HG02973 (cell line): Measurements from ENCODE around the gene LONRF2.
"Not testable (repeated sequence)": the region's sequence is repeated elsewhere in the genome, so short reads cannot be mapped to it uniquely, and the experiment has no call there.

Experiments used
- ATAC-seq: cut with Tn5 transposase; IDR thresholded peaks from one replicate; pipeline ENCODE4 v1.9.1; 2021; ENCODE audit warnings: moderate library complexity; ENCODE audit not compliant: unreplicated experiment

The LONRF2 gene

DNA sequence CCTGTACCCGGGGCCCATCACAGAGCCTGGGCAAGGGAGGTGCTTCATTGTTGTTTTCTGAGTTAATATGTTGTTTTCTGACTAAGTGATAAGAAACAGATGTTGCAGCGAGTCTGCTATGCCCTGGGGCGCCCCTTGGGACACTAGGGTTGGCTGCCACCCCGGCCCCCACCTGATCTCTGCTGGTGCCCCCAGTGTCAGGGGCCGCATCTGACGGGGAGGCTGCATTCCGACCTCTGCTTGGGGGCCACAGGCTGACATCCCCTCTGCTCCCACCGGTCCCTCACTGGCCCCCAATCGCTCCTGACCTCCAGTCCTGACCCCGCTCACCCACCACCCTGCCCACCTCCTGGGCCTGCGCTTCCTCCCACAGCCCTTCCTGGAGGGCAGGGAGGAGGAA, 65.9 kb downstream of the LONRF2 start:
- ATAC-seq: no peak

DNA sequence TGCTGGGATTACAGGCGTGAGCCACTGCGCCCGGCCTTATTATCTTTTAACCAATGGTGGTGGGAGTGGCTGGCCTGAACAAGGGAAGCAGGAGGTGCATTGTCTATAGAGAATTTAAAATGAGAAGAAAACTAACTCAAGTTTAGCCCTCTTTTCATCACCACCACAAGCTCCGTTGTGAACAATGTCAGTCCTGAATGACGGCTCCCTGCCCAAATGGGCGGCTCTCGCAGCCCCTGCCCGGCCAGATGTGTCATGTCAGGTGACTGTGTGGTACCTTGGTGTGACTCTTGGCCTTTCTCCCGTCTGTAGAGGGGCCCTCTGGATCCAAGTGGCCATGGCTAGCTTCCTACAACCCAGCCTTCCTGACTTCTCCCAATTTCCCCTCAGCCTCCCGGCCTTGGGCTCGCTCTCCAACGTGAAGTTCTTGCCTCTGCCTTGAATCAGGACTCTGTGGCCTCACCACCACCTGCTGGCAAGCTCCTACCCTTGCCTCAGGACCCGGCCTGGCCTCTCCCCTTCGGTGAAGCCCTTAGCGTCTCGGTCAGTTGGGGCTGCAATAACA, 67.6 kb downstream of the LONRF2 start:
- ATAC-seq: no peak

DNA sequence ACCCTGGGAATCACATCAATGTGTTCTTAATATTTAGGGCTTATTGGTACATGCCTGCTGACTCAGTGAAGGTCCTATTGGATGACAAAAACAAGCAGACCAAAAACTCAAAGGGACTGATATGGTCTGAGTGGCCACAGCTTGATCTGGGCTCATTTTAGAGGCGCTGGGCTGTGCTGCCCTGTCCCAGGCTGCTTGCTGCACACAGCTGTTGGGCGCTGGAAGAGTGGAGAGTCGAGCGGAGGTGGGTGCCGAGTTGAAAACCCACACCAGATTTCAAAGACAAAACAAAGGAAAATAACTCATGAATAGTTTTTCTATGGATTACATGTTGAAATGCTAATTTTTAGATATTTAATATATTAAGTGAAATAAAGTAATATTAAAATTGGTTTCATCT, 68.5 kb downstream of the LONRF2 start:
- ATAC-seq: no peak

DNA sequence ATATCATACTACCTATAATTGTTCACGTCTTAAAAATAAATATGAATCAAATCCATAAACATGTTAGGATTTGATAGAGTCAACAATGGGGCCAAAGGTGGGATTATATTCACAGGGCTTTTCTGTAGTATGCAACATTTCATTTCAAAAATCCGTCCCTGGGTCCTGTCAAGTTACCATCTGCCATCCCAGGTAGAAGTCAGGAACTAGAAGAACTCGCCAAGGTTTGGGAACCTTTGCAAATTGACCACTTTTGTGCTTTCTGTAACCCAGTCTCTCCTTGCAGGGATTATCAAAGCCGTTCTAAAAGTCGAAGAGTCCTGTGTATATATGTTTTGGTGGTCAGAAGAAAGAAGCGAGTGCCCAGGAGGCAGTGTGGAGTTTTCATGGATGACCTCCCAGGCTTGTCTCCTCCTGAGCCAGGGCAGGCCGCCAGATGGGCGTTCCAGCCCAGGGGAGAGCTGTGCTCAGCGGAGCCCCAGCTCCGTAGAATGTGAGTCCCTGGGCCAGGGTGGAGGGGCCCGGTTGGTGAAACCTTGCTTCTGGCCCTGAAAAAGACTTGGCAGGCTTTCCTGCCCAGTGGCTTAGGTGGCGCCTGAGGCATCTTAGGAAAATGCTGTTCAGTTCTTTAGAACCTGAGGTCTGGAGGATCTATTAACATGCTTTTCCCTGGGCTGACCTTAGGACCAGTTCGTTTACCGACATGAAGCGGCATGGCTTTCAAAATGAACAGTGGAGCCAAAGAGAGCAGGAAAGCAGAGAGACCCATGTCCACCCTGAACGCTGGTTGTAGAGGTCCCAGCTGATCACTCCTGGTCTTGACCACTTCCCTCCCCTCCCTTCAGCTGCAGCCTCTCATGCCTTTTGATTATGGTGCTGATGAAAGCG, 69.2 kb downstream of the LONRF2 start:
- ATAC-seq: no peak

DNA sequence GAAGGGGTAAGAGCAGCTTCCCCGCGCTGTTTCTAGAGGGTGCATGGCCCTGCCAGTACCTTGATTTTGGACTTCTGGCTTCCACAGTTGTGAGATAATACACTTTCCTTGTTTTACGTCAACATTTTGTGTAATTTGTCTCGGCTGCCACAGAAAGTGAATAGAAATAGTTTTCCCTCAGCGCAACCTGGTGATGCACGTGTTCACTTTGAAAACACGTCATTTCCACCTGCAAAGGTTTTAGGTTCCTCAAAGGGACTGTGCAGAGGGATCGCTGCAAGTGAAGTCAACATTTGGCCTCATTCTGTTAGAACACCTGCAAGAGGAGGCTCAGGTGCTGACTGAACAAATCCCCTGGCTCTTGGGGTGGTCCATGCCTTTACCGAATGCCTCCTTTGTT, 71.7 kb downstream of the LONRF2 start:
- ATAC-seq: no peak

DNA sequence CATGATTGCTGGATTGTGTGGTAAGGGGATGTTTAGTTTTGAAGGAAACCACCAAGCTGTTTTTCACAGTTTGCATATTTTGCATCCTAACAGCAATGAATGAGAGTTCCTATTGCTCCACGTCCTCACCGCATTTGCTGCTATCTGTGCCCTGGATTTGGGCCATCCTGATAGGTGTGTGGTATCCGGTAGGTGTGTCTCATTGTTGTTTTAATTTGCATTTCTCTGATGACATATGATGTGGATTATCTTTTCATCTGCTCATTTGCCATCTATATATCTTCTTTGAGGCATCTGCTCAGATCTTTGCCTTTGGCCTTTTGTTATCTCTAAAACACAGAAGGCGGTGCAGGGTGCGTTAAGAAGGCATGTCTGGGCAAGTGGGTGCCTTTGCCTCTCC, 73.3 kb downstream of the LONRF2 start:
- ATAC-seq: no peak

DNA sequence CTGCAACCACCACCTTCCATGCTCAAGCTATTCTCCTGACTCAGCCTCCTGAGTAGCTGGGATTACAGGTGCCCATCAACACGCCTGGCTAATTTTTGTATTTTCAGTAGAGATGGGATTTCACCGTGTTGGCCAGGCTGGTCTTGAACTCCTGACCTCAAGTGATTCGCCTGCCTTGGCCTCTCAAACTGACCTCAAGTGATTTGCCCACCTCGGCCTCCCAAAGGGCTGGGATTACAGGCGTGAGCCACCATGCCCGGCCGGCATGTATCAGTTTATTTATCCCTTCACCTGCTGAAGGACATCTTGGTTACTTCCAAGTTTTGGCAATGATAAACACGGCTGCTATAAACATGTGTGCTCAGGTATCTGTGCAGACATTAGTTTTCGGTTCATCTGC, 73.7 kb downstream of the LONRF2 start:
- ATAC-seq: not testable (repeated sequence)

DNA sequence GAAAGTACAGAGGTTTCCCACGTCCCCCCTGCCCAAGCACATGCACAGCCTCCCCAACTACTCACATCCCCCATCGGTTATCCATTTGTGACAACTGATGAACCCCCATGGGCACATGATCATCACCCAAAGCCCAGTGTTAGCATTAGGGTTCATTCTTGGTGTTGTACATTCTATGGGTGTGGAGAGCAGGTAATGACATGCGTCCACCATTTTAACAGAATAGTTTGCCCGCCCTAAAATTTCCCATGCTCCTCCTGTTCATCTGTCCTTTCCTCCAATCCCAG, 74.3 kb downstream of the LONRF2 start:
- ATAC-seq: no peak

DNA sequence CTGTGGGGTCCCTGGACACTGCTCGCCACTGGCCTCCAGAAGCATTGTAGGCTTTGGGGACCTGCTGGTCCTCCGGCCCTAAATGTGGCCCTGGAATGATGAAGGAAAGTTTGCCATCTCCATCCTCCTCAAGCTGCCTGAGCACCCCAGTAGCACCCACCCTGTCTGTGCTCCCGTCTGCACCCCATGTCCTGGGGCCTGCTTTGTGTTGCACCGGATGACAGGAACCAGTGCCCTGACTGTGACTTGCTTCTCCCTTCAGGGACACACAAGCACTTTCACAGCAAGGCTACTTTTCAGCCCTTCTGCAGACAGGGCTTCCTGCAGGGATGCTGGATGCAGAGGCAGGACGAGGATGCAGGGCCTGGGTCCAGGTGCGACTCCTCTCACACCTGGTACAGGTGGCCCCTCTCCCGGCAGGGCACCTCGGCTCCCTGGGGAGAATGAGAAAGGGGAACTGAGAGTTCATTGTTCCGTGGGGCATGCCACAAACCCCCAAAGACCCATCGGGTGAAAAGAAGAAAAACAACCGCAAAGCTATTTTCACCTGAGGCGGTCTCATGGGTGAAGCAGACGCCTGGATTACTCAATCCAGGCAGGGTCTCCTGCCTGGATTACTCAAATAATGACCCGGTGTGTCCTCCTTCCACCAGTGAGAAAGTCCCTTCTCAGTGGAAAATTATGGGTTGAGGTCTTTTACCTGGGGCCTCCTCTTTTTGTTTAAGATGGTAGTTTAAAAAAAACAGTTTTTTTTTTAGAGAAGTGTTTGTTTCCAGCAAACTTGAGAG, 74.9 kb downstream of the LONRF2 start:
- ATAC-seq: peak; percentile 61

DNA sequence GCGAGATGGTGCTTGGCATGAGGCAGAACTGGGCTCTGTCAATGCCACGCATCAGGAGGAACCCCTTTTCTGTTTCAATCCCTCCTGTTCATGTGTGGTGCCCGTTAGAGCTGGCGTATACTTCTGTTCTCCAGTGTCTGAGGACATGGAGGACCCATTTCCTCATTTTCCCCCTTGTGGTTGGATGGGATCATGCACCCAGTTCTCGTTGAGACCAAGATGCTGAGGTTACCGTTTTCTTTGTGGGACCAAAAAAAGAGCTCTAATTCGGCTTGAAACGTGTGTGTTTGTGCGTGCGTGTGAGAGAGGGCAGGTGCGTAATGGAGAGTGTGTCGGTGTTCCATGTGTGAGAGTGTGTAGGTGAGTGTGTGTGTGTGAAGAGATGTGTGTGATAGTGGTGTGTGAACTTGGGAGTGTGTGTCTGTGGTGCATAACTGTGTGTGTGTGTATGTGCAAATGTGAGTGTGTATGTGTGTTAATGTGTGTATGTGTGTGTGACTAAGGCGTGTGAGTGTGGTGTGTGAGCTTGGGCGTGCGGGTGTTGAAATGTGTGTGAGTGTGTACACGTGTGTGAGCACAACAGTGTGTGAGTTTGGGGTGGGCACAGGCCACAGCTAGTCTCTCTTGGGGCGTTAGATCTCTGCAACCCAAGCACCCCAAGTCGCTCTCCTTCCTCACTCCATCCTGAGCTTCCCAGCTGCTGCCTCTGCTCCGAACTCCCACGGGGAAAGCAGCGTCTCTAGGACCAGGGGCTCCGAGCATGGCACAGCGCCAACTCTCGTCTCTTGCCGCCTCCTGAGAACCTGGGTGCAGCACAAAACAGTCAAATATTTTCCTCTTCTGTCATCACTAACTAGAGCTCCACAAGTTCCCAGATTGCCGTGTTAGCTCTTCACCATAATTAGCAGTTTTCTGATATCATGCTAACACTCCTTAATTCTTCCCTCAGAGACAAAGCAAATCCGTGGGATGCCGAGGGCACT, 75.8 kb downstream of the LONRF2 start:
- no peak for ATAC-seq

DNA sequence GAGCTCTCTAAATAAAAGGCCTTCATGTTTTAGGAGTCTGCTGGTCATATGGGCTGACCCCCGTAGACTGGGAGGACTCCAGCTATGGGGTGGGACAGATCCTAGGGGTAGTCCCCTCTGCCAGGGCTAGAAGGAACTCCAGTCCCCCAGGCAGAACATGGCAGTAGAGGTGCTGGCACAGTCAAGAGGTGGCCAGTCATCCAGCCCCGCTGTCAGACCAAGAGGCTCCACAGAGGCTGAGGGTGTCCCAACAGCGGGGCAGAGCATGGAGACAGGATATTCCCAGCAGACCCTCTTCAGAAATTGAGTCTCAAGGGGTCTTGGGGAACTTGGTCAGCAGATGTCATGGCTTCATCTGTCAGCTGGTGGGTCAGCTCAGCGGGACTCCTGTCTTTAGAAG, 76.6 kb downstream of the LONRF2 start:
- ATAC-seq: no peak

DNA sequence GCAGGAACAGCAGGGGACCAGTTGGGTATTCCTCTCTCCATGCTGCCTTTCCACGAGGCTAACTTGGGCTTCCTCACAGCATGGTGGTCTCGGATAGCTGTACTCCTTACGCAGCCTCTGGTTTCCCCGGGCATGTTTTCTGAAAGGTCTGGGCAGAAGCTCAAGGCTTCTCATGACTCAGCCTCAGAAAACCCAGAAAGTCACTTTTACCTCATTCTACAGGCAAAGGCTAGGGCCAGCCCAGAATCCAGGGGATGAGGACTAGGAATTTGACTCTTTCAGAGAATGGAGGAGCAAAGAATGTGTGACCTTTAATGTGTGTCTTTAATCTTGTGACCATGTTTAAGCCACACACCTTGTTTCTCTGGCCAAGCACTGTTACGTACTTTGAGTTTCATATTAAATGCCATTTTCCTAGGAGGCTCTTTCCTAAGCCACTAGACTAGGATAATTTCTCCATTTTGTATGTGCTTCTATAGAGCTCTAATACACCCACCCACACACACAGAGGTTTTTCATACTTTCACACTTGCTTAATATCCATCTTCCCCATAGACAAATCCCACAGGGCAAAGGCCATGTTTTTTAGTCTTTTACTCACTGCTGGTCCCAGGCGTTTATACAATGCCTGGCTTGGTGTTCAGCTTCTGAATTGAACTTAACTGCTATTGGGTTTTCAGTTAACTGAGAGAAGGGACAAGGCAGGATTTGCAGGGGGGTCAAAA, 77.3 kb downstream of the LONRF2 start:
- ATAC-seq: no peak

DNA sequence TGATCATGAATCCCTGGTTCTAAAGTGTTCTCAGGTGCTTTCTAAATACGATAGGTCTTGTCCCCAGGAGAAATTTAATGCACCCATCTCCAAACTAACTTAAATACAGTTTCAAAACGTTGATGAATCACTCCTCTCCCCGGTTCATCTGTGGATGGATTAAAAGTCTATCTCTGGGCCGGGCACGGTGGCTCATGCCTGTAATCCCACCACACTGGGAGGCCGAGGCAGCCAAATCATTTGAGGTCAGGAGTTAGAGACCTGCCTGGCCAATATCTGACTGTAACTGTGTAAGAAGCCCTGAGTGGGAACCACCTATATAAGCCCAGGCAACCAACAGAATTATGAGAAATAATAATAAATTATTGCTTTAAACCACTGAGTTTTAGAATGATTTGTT, 78.7 kb downstream of the LONRF2 start:
- ATAC-seq: no peak

DNA sequence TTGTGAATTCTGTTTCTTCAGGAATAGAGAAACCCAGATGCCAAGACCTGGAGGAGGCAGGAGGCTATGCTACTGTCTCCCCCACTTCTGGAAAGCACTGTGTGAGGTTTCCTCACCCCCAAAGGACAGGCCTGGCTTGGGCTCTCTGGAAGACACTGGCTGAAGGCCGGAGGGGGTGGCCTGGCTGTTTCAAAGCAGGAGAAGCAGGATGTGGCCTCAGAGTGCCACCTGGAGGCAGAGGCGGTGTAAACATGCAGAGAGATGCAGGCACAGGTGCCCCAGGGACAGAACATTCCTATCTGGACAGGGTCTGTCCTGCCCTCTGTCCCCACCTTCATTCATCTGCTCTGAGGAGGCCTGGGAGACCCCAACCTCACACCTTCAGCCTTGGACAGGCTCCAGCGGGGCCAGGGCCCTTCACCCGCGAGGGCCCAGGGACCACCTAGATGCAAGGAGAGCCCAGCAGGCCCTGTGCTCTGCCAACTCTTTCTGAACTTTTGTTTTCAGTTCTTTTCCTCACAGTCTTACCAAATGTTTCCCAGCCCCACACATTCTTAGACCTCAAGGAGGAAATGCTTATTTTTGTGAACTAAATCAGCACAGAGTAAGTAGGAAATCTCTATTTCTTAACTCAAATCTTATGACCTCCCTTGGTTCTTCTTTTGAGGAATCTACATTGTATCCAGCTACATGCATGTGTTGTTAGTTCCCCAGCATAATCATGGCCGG, 79.2 kb downstream of the LONRF2 start:
- ATAC-seq: peak; percentile 39

DNA sequence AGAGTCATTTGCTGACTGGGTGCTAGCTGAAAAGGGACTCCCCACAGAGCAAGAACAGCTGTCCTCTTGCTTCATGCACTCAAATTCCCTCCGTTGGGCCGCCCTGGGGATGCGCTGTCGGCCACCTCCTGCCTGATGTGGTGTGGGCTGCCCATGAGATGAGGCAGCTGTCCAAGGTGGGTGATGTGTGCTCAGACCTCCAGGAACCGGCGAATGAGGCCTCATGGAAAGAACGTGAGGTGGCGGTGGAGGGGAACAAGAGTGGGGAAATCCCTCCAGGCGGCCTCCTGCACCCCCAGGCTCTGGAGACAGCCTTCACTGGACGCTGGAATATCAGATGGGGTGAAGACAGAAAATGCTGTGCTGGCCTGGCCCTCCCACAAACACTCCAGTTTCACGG, 79.8 kb downstream of the LONRF2 start:
- no peak for ATAC-seq

DNA sequence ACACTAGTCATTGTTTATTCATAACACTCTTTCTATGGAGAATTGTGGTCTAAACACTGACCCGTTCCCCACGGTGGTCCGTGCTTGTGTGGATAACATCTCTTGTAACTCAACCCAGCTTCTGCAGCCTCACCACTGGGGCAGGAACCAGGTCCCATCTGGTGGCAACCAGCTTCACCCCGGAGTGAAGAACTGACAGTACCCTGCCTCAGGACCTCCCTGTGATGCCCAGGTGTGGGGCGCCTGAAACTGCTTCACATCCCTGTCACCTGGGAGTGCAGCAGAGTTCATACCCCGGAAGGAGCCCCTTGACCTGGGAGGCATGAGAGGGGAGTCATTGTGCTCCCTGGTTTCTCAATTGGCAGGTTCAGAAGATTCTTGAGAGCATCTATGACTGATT, 81.1 kb downstream of the LONRF2 start:
- no peak for ATAC-seq

DNA sequence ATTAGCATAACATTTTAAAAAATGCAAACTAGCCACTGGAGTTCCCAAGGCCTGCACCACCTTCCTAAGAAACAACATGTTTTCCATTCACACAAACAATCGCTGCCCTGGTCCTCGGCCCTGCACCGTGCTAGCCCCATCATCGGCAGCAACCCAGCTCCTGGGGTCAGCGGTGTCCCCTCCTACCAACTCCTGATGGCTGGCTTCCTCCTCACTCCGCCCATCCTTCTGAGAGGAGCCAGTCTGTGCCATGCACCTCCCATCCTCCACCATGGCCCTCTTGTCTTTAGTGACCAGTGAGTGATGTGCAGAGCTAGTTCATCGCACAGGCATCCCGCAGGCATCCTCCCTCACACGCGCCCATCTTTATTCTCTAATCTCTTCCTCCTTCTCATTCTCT, 81.9 kb downstream of the LONRF2 start:
- no peak for ATAC-seq

DNA sequence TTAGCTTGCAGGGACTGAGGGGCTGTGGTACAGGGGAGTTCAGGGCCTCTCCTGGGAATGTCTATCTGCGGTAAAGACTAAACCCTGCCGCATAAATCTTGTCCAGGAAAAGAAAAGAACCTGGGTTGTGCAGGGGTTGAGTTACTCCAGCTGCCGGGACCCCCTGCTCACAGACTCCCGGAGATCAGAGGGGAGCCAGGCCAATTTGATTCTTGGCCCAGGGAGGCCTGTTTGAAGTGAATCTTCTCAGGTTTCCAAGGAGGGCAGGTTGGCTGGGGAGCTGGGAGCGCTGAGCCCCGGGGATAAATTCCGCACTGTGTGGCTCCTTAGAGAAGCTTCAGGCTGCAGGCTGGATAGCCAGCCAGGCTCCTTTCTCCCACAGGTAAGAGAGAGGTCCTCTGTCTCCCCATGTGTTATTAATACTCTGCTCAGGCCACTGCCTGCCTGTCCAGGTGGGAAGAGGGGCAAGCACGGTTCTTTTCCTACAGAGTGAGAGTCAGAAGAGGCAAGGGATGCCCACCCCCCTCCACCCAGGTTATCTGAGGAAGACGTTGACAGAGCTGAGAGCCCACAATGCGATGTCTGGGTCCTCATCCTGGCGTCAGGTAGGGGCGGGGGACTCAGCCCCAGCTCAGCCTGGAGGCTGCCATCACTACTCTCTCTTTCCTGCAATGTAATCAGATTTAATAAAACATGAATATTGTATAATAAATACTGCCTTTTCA, 82.7 kb downstream of the LONRF2 start:
- ATAC-seq: no peak

DNA sequence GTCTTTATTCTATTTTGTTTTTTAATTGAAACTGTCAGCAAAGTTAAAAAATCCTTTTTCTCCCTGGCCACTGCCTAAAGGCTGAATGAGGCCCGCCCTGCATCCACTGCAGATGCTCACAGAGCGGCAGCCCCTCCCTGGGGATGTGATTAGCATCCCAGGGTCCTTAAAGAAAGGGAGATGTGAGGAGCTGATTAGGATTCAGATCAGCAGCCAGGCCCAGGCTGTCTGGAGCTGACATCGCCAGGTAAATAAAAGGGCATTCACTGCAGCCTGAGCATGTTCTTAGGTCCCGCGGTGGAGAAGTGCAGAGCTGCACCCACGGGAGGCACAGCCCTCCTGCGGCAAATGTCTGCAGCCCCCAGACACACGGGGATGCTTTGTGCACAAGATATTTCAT, 83.8 kb downstream of the LONRF2 start:
- no peak for ATAC-seq
